ENCODE measurements around the gene PKN1. TPM values are rescaled to one million over a fixed set of nuclear protein-coding genes. Genes with fewer than 3 reads are reported as not detected.

The PKN1 gene
- 58.9 to 70.7 TPM (median 60.6 TPM) in 5 replicates for total RNA-seq (2022; extraction: Qiagen RNA extraction; ENCODE audit: low read depth)

DNA sequence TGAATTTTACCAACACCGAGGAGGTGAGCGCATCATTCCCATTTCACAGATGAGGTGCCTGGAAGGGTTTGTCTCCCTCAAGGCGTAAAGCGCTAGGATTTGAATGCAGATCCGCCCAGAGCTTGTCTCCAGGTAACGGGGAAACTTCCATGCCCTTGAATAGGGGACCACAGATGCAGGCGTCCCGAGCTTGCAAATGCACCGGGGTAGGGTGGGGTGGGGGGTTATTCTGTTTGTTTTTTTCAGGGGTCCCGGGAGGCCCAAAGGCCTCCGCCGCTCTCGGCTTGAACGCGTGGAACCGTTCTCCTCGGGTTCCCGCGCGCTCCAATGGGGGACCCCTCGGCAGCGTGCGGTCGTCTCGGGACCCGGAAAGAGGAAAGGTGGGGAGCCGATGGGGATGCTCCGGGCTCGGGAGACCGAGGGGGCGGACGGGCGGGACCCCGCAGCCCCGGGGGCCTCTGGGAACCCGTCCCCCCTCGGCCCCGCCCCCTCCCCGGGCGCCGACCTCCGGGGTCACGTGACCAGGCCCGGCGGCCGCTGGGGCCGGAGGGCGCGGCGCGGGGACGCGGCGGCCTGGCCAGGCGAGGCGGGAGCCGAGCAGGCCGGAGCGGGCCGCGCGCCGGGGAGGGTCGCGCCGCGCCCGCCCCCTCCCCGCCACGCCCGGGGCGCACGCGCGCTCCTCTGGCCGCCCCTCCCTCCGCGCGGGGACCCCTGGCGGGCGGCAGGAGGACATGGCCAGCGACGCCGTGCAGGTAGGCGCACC lies at the start of gene PKN1:
Gene PKN1 (plus strand): TSS at position 516 of the 763 bp plus-strand sequence. CDS start 216 bp downstream, at position 732.

DNA sequence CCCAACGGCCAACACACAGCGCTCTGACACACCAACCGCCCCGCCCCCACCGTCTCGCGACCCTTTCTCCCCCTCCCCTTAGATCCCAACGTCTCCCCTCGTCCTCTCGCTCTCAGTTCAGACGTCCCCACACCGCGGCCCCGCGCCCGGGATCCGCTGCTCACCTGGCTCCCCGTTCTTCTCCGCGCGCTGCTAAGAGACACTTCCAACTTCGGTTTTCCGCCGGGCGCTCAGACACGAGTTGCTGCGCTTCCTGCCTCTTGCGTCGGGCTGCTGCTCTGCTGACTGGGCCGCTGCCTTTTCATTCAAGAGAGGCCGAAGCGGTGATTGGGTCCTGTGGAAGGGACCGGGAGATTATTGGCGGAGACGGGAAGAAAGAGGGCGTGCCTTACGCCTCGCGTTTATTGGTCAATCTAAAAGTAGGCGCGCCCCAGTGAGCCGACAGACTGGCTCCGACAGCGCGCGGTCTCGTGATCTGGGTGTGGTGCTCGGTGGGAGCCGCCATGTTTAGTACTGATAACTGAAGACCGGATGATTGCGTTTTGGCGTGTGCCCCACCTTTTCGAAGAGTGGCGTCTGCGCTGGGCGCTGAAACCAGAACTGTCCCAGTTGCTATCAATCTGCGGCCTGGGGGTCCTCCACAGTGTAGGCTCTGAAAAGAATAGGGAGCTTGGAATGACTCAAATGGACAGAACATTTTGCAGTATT lies 13.8 kb upstream of the PKN1 start, which contains the start of gene DDX39A:
Gene DDX39A (minus strand): TSS at position 236 of the 708 bp plus-strand sequence. CDS start 6,121 bp downstream, outside the sequence.

DNA sequence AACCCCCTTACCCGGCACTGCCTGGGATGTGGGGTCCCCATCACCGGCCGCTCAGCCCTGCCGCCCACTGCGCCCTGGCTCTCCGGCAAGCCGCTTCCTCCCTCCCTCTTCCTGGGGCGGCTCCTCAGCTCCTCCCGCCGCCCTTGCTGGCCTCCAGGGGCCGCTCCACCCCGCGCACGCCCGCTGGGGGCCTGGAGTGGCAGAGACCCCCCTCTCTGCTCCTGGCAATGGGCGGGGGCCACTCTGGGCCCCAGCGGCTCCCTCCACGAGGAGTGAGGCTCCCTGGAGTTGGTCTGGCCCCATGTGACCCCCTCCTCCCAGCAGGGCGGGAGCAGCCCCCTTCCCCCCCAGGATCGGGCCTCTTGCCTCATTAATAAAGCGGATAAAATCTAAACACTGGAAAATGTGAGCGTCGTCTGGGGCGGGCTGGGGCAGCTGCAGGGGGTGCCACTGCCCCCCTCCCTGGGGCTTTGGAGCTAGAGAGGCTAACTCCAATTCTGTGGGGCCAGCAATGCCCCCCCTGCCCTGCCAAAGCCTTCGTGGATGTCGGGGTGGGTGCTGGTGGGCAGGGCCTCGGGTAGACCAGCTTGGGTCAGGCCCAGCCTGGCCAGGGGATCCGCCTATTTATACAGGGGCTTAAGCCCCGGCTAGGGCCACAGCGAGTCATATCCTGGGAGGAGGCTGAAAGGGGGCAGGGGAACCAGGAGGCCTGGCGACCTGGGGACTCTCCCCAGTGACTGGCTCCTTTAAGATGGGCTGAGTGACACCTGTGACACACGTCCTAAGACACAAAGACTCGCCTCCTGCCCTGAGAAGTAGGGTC lies 42.4 kb downstream of the PKN1 start, which contains the start of gene PTGER1:
Gene PTGER1 (minus strand): TSS at position 104 of the 823 bp plus-strand sequence. CDS start 1,034 bp downstream, outside the sequence.

DNA sequence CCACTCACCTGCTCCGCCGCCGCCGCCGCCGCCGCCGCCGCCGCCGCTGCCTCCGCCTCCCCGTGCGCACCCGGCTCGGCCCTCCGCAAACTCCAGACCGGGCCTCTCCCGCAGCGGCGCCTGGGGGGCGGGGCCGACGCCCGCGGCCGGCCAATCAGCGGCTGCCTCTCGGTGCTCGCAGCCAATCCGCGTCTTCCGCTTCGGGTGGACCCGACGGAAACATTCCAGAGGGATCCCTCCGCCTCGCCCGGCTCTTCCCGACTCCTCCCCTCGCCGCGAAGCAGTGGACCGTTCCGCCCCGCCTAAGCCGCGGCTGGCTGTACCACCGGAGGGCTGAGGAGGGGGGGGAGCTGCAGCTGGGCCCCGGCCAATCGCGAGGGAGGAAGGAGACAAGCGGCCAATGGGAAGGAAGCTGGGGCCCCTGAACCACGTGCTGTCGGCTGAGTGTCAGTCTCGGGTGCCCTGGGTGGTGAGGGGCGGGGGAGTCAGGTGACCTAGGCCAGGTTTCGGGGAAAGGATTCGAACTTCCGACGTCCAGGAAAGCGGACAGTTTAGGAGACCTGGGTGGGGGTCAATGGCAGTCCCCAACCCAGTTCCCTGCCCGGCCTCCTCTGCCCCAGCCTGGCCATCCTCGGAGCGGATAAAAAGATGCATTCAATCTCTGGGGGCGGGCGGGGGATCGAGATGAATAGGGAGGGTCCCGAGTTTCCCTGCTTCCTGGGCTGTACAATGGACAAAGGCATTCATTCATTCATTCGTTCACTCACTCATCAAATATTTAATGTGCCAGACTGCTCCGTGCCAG lies 63.1 kb downstream of the PKN1 start, which contains the start of gene GIPC1:
Gene GIPC1 (minus strand): TSS at position 99 of the 805 bp plus-strand sequence. CDS start 13,151 bp downstream, outside the sequence.

DNA sequence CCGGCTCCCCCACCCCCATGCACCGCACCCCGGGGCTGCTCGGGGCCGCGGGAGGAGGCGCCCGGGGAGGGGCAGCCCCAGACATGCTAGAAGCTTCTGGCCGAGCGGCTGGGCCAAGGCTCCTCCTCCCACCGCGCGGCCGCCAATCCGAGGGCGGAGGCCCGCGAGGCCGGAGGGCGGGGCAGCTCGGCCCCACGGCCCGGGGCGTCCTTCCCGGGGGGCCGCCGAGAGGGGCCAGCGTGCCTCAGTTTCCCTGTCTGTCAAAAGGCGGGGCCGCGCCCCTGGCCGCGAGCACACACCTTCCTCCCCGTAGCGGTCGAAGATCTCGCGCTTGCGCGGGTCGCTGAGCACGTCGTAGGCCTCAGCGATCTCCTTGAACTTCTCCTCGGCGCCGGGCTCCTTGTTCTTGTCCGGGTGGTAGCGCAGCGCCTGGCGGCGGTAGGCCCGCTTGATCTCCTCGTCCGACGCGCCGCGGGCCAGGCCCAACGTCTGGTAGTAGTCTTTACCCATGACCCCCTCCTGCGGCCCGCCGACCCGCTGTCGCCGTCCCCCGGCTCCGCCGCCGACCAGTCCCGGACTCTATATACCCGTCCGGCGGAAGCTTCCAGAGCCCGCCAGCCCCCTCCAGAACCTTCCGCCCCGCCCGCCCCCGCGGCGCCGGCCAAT lies 84.9 kb downstream of the PKN1 start, which contains the start of gene DNAJB1:
Gene DNAJB1 (minus strand): TSS at position 558 of the 666 bp plus-strand sequence. CDS start 48 bp downstream, at position 510.

Other genes with a start within 250 kb of the PKN1 start
- gene ADGRL1, start 227.1 kb upstream of the PKN1 start, total RNA-seq (2022; extraction: Qiagen RNA extraction; ENCODE audit: low read depth) = 2.2 to 3.6 TPM (median 3.3 TPM) in 5 replicates
- 79.9 to 88.2 TPM (median 82.0 TPM) in 5 replicates for gene ADGRE5, start 51.9 kb upstream of the PKN1 start, total RNA-seq (2022; extraction: Qiagen RNA extraction; ENCODE audit: low read depth)
- gene DDX39A, start 14.0 kb upstream of the PKN1 start, total RNA-seq (2022; extraction: Qiagen RNA extraction; ENCODE audit: low read depth) = 113 to 135 TPM (median 124 TPM) in 5 replicates
- 0.08 to 0.15 TPM (median 0.13 TPM) in 3 of 5 replicates, not detected in the others for gene PTGER1, start 42.0 kb downstream of the PKN1 start, total RNA-seq (2022; extraction: Qiagen RNA extraction; ENCODE audit: low read depth)
- 84.7 to 121 TPM (median 111 TPM) in 5 replicates for gene GIPC1, start 62.8 kb downstream of the PKN1 start, total RNA-seq (2022; extraction: Qiagen RNA extraction; ENCODE audit: low read depth)
- gene DNAJB1, start 85.1 kb downstream of the PKN1 start, total RNA-seq (2022; extraction: Qiagen RNA extraction; ENCODE audit: low read depth) = 105 to 192 TPM (median 180 TPM) in 5 replicates
- 158 to 195 TPM (median 168 TPM) in 5 replicates for gene TECR, start 96.3 kb downstream of the PKN1 start, total RNA-seq (2022; extraction: Qiagen RNA extraction; ENCODE audit: low read depth)
- gene NDUFB7, start 138.8 kb downstream of the PKN1 start, total RNA-seq (2022; extraction: Qiagen RNA extraction; ENCODE audit: low read depth) = 164 to 201 TPM (median 172 TPM) in 5 replicates
- not detected in 5 replicates for gene CLEC17A, start 149.8 kb downstream of the PKN1 start, total RNA-seq (2022; extraction: Qiagen RNA extraction; ENCODE audit: low read depth)
- not detected in 5 replicates for gene ADGRE3, start 241.5 kb downstream of the PKN1 start, total RNA-seq (2022; extraction: Qiagen RNA extraction; ENCODE audit: low read depth)